GM23248 (cell line): ENCODE measurements around the gene TMEM52B.

Source experiments
- EZH2 ChIP-seq: fragments of 200-600 bp; sonication (generic); IDR thresholded peaks from 2 replicates; pipeline ENCODE4 v1.6.1; 2018; ENCODE audit warnings: antibody characterized with exemption, mild to moderate bottlenecking; ENCODE audit not compliant: insufficient read depth, poor library complexity, severe bottlenecking
- EZH2phosphoT487 ChIP-seq: fragments of 200-600 bp; sonication (generic); IDR thresholded peaks from 2 replicates; pipeline ENCODE4 v1.6.1; 2018; ENCODE audit warnings: antibody characterized with exemption, moderate library complexity, mild to moderate bottlenecking, low read depth; ENCODE audit not compliant: insufficient read depth

- TF ChIP-seq EZH2phosphoT487 (no peak), EZH2 (no peak)
Observed at GRCh38 chr12:10131111-10131690, 47.6 kb upstream of the TMEM52B start.
